Esophagus muscularis mucosa (tissue), 4 donors: Measurements from ENCODE around the gene FOSL2. TPM values are rescaled to one million over a fixed set of nuclear protein-coding genes. Genes with fewer than 3 reads are reported as not detected.

Source experiments
- DNase-seq: peaks from one replicate; pipeline ENCODE4 v3.0.0-alpha.2; 2017; ENCODE audit errors: extremely low spot score
- H3K27ac ChIP-seq, 4 donors: fragments of 200-600 bp; sonication (generic); replicated peaks in 1 of 4; 1 replicate in 3 of 4; 2 replicates in 1 of 4; pipeline ENCODE4 v1.5.1; 2016 to 2019; ENCODE audit warnings: mild to moderate bottlenecking in 1 of 4
- H3K27me3 ChIP-seq, 4 donors: fragments of 200-600 bp; sonication (generic); one replicate each; pipeline versions ENCODE4 v1.5.1 to v1.6.0; 2016 to 2019
- H3K36me3 ChIP-seq, 4 donors: fragments of 200-600 bp; sonication (generic); one replicate each; pipeline ENCODE4 v1.5.1; 2016 to 2019
- H3K4me1 ChIP-seq, 4 donors: fragments of 200-600 bp; sonication (generic); one replicate each; pipeline ENCODE4 v1.5.1; 2016 to 2019
- H3K4me3 ChIP-seq, 4 donors: fragments of 200-600 bp; sonication (generic); 1 replicate in 2 of 4; 2 replicates in 2 of 4; pipeline ENCODE4 v1.5.1; 2016 to 2019; ENCODE audit warnings: mild to moderate bottlenecking in 4 of 4, moderate library complexity in 1 of 4
- H3K9me3 ChIP-seq, 4 donors: fragments of 200-600 bp; sonication (generic); 1 replicate in 3 of 4; 2 replicates in 1 of 4; pipeline ENCODE4 v1.5.1; 2016 to 2019
- CTCF ChIP-seq, 3 experiments: fragments of 200-600 bp in 2 of 3; fragments of 450-650 bp in 1 of 3; sonication (generic) in 2 of 3; IDR thresholded peaks; one replicate each; pipeline ENCODE4 v1.5.1; 2017 to 2019; ENCODE audit warnings: antibody characterized with exemption in 3 of 3, mild to moderate bottlenecking in 2 of 3, moderate library complexity in 1 of 3
- EP300 ChIP-seq: sonication (generic); formaldehyde crosslinking; IDR thresholded peaks from one replicate; pipeline ENCODE4 v1.6.1; 2017; ENCODE audit warnings: antibody characterized with exemption
- POLR2A ChIP-seq: fragments of 450-650 bp; IDR thresholded peaks from one replicate; pipeline ENCODE4 v1.6.1; 2017; ENCODE audit warnings: antibody characterized with exemption, moderate library complexity, mild to moderate bottlenecking, low read depth
- POLR2AphosphoS5 ChIP-seq, 2 donors: sonication (generic); formaldehyde crosslinking; IDR thresholded peaks; one replicate each; pipeline ENCODE4 v1.6.1; 2017; ENCODE audit warnings: antibody characterized with exemption in 2 of 2
- WGBS: methylation state at CpG from one replicate; pipeline ENCODE4 v1.1.5; 2018; 5-methylcytosine and 5-hydroxymethylcytosine counted together
- intact Hi-C: fragments of 100-400 bp; cut with DNase I; formaldehyde crosslinking; loops from one replicate; pipeline ENCODE4 v1.15.1; 2023
- total RNA-seq, 4 donors: library from RNA; depleted of rRNA; stranded (reverse); fragments of >200 nt; gene quantifications; one replicate each; pipeline versions ENCODE4 v1.1.0 to v1.2.1, GENCODE V29; 2016

FOSL2 gene
- total RNA-seq, 4 donors from 2014 or later = 68.9 to 332 (median 176) TPM

DNA sequence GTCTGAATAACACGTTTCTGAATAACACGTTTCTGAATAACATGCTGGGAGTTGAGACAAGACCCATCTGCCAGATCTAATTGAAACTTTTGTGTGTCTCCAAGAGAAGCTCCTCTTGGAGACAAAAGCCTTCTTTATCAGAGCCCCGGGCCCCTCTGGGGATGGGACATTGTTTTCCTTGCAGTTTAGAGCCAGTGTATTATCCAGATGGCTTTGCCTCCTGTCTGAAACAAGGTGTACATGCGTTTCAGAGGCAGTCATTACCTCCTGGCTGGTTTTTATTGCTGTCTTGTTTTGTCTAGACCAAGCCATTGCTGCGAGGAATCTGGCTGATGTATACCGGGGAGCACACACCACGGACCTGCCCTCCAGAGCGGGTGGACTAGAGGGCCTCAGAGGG, 7.8 kb downstream of the FOSL2 start:
- DNase-seq = no peak
- no peaks in the 10 kb centered on the region for H3K9me3 ChIP-seq
- TF ChIP-seq EP300 (no peak), CTCF (IDR thresholded peaks at IDR 0.05) (no peak), POLR2A (no peak), POLR2AphosphoS5 (IDR thresholded peaks at IDR 0.05) (no peak)
- peaks cover 75 to 92% (median 88%) of the 10 kb centered on the region in 4 donors for H3K4me1 ChIP-seq
- intact Hi-C loops = no loop called here
- peak overlapping the region; percentile 99 to 100 (median 100) for H3K27ac ChIP-seq
- no peaks in the 10 kb centered on the region for H3K27me3 ChIP-seq
- 57% methylated on average over 6 of the region's 8 CpGs for WGBS
- peaks cover 17 to 81% (median 49%) of the 10 kb centered on the region in 4 donors for H3K36me3 ChIP-seq
- H3K4me3 ChIP-seq = peak overlapping the region in 3 of 4 donors; percentile 5 to 98 (median 86)

GRCh38 chr2:28400921-28401320, 8.3 kb downstream of the FOSL2 start:
- Histone ChIP-seq H3K4me3 (peak overlapping the region in 2 of 4 donors; percentile 5 to 86), H3K36me3 (peaks cover 22 to 86% (median 54%) of the 10 kb centered on the region in 4 donors), H3K4me1 (peaks cover 80 to 97% (median 91%) of the 10 kb centered on the region in 4 donors), H3K9me3 (no peaks in the 10 kb centered on the region), H3K27ac (peak overlapping the region; percentile 99 to 100 (median 100)), H3K27me3 (no peaks in the 10 kb centered on the region)
- no peak for TF ChIP-seq CTCF (IDR thresholded peaks at IDR 0.05)
- TF ChIP-seq POLR2AphosphoS5 (IDR thresholded peaks at IDR 0.05) = no peak
- no peak for TF ChIP-seq EP300
- no peak for TF ChIP-seq POLR2A
- no peak for DNase-seq
- intact Hi-C loops = no loop called here
- 73% methylated on average over 1 of the region's 1 CpG for WGBS

- H3K36me3 ChIP-seq = peaks cover 27 to 91% (median 59%) of the 10 kb centered on the region in 4 donors
Measured at GRCh38 chr2:28401411-28401810, 8.8 kb downstream of the FOSL2 start.

GRCh38 chr2:28401948-28402550, 9.4 kb downstream of the FOSL2 start:
- no peaks in the 10 kb centered on the region for H3K9me3 ChIP-seq
- no peak for DNase-seq
- WGBS = 90% methylated on average over 6 of the region's 6 CpGs
- intact Hi-C loops = no loop called here
- H3K36me3 ChIP-seq = peaks cover 33 to 97% (median 65%) of the 10 kb centered on the region in 4 donors
- H3K27ac ChIP-seq = peak overlapping the region in 2 of 4 donors; percentile 21 to 28
- H3K4me3 ChIP-seq = peak overlapping the region in 1 of 4 donors; percentile 27
- TF ChIP-seq POLR2AphosphoS5 (IDR thresholded peaks at IDR 0.05) (peak in 1 of 2 donors; percentile 17), CTCF (IDR thresholded peaks at IDR 0.05) (no peak)
- peaks cover 91 to 99% (median 99%) of the 10 kb centered on the region in 4 donors for H3K4me1 ChIP-seq
- H3K27me3 ChIP-seq = no peaks in the 10 kb centered on the region

More at GRCh38 chr2:28401411-28401810, 8.8 kb downstream of the FOSL2 start:
- no peak for DNase-seq
- H3K4me3 ChIP-seq = peak overlapping the region in 1 of 4 donors; percentile 27
- H3K27ac ChIP-seq = peak overlapping the region; percentile 5 to 100 (median 16)
- WGBS = 43% methylated on average over 4 of the region's 4 CpGs
- H3K4me1 ChIP-seq = peaks cover 85 to 98% (median 93%) of the 10 kb centered on the region in 4 donors
- TF ChIP-seq POLR2AphosphoS5 (IDR thresholded peaks at IDR 0.05) = peak in 1 of 2 donors; percentile 21
- no peak for TF ChIP-seq CTCF (IDR thresholded peaks at IDR 0.05)
- H3K9me3 ChIP-seq = no peaks in the 10 kb centered on the region
- H3K27me3 ChIP-seq = no peaks in the 10 kb centered on the region
- intact Hi-C loops = no loop called here
